Measurements from ENCODE around the gene RBMS3.
"Not testable (repeated sequence)": the region's sequence is repeated elsewhere in the genome, so short reads cannot be mapped to it uniquely, and the experiment has no call there.

RBMS3 gene

GRCh38 chr3:30034246-30034991 lies 753.5 kb downstream of the RBMS3 start:
- H3K79me2 ChIP-seq (ENCODE audit: control insufficient read depth, insufficient read depth, low read length, unreplicated experiment) = no peaks in the 10 kb centered on the region
- no peak overlapping the region for H3K27ac ChIP-seq (ENCODE audit: low read depth, low read length)
- H2AFZ ChIP-seq (ENCODE audit: low read length, unreplicated experiment) = no peak overlapping the region
- no peaks in the 10 kb centered on the region for H3K27me3 ChIP-seq (ENCODE audit: insufficient read depth, low read length)
- no peak overlapping the region for H3K4me3 ChIP-seq (ENCODE audit: low read depth, low read length)
- no peaks in the 10 kb centered on the region for H3K36me3 ChIP-seq (ENCODE audit: insufficient read depth, low read length)
- no peaks in the 10 kb centered on the region for H3K4me1 ChIP-seq (ENCODE audit: control insufficient read depth, insufficient read depth, low read length, unreplicated experiment)

GRCh38 chr3:30035935-30036567 lies 755.2 kb downstream of the RBMS3 start:
- H3K4me3 ChIP-seq (ENCODE audit: low read depth, low read length) = no peak overlapping the region
- no peak overlapping the region for H2AFZ ChIP-seq (ENCODE audit: low read length, unreplicated experiment)
- H3K79me2 ChIP-seq (ENCODE audit: control insufficient read depth, insufficient read depth, low read length, unreplicated experiment) = no peaks in the 10 kb centered on the region
- no peaks in the 10 kb centered on the region for H3K27me3 ChIP-seq (ENCODE audit: insufficient read depth, low read length)
- peaks cover under 1% of the 10 kb centered on the region for H3K4me1 ChIP-seq (ENCODE audit: control insufficient read depth, insufficient read depth, low read length, unreplicated experiment)
- H3K27ac ChIP-seq (ENCODE audit: low read depth, low read length) = no peak overlapping the region
- no peaks in the 10 kb centered on the region for H3K36me3 ChIP-seq (ENCODE audit: insufficient read depth, low read length)

GRCh38 chr3:30040126-30040525 lies 759.3 kb downstream of the RBMS3 start:
- no peaks in the 10 kb centered on the region for H3K36me3 ChIP-seq (ENCODE audit: insufficient read depth, low read length)
- H2AFZ ChIP-seq (ENCODE audit: low read length, unreplicated experiment) = no peak overlapping the region
- H3K4me1 ChIP-seq (ENCODE audit: control insufficient read depth, insufficient read depth, low read length, unreplicated experiment) = peaks cover 24% of the 10 kb centered on the region
- H3K27ac ChIP-seq (ENCODE audit: low read depth, low read length) = no peak overlapping the region
- no peaks in the 10 kb centered on the region for H3K27me3 ChIP-seq (ENCODE audit: insufficient read depth, low read length)
- no peak overlapping the region for H3K4me3 ChIP-seq (ENCODE audit: low read depth, low read length)
- no peaks in the 10 kb centered on the region for H3K79me2 ChIP-seq (ENCODE audit: control insufficient read depth, insufficient read depth, low read length, unreplicated experiment)

- not testable (repeated sequence) for H3K4me3 ChIP-seq (ENCODE audit: low read depth, low read length); H3K36me3 ChIP-seq (ENCODE audit: insufficient read depth, low read length); H3K27me3 ChIP-seq (ENCODE audit: insufficient read depth, low read length); H3K79me2 ChIP-seq (ENCODE audit: control insufficient read depth, insufficient read depth, low read length, unreplicated experiment); H3K27ac ChIP-seq (ENCODE audit: low read depth, low read length)
- peaks cover 24% of the 10 kb centered on the region for H3K4me1 ChIP-seq (ENCODE audit: control insufficient read depth, insufficient read depth, low read length, unreplicated experiment)
- peak overlapping the region; percentile 36 for H2AFZ ChIP-seq (ENCODE audit: low read length, unreplicated experiment)
These were observed 760.6 kb downstream of the RBMS3 start for GRCh38 chr3:30041481-30041880.

- no peaks in the 10 kb centered on the region for H3K36me3 ChIP-seq (ENCODE audit: insufficient read depth, low read length)
- peaks cover 24% of the 10 kb centered on the region for H3K4me1 ChIP-seq (ENCODE audit: control insufficient read depth, insufficient read depth, low read length, unreplicated experiment)
- no peak overlapping the region for H3K4me3 ChIP-seq (ENCODE audit: low read depth, low read length)
- peak overlapping the region; percentile 89 for H2AFZ ChIP-seq (ENCODE audit: low read length, unreplicated experiment)
- H3K27me3 ChIP-seq (ENCODE audit: insufficient read depth, low read length) = no peaks in the 10 kb centered on the region
- no peak overlapping the region for H3K27ac ChIP-seq (ENCODE audit: low read depth, low read length)
- no peaks in the 10 kb centered on the region for H3K79me2 ChIP-seq (ENCODE audit: control insufficient read depth, insufficient read depth, low read length, unreplicated experiment)
These were observed 761.5 kb downstream of the RBMS3 start for GRCh38 chr3:30042274-30042859.

GRCh38 chr3:30042916-30043555 lies 762.2 kb downstream of the RBMS3 start:
- peak overlapping the region; percentile 89 for H2AFZ ChIP-seq (ENCODE audit: low read length, unreplicated experiment)
- no peak overlapping the region for H3K27ac ChIP-seq (ENCODE audit: low read depth, low read length)

GRCh38 chr3:30044515-30044914 lies 763.6 kb downstream of the RBMS3 start:
- Histone ChIP-seq H2AFZ (ENCODE audit: low read length, unreplicated experiment) (peak overlapping the region; percentile 64), H3K27me3 (ENCODE audit: insufficient read depth, low read length) (no peaks in the 10 kb centered on the region), H3K4me1 (ENCODE audit: control insufficient read depth, insufficient read depth, low read length, unreplicated experiment) (peaks cover 24% of the 10 kb centered on the region), H3K79me2 (ENCODE audit: control insufficient read depth, insufficient read depth, low read length, unreplicated experiment) (no peaks in the 10 kb centered on the region), H3K4me3 (ENCODE audit: low read depth, low read length) (no peak overlapping the region), H3K27ac (ENCODE audit: low read depth, low read length) (no peak overlapping the region), H3K36me3 (ENCODE audit: insufficient read depth, low read length) (no peaks in the 10 kb centered on the region)

More at GRCh38 chr3:30042916-30043555, 762.2 kb downstream of the RBMS3 start:
- H3K27me3 ChIP-seq (ENCODE audit: insufficient read depth, low read length) = no peaks in the 10 kb centered on the region
- H3K4me3 ChIP-seq (ENCODE audit: low read depth, low read length) = no peak overlapping the region
- H3K79me2 ChIP-seq (ENCODE audit: control insufficient read depth, insufficient read depth, low read length, unreplicated experiment) = no peaks in the 10 kb centered on the region
- H3K4me1 ChIP-seq (ENCODE audit: control insufficient read depth, insufficient read depth, low read length, unreplicated experiment) = peaks cover 24% of the 10 kb centered on the region
- no peaks in the 10 kb centered on the region for H3K36me3 ChIP-seq (ENCODE audit: insufficient read depth, low read length)

- Histone ChIP-seq H3K4me3 (ENCODE audit: low read depth, low read length) (no peak overlapping the region), H3K27ac (ENCODE audit: low read depth, low read length) (no peak overlapping the region), H2AFZ (ENCODE audit: low read length, unreplicated experiment) (no peak overlapping the region), H3K36me3 (ENCODE audit: insufficient read depth, low read length) (no peaks in the 10 kb centered on the region), H3K79me2 (ENCODE audit: control insufficient read depth, insufficient read depth, low read length, unreplicated experiment) (no peaks in the 10 kb centered on the region), H3K4me1 (ENCODE audit: control insufficient read depth, insufficient read depth, low read length, unreplicated experiment) (peaks cover 3% of the 10 kb centered on the region), H3K27me3 (ENCODE audit: insufficient read depth, low read length) (no peaks in the 10 kb centered on the region)
These were observed 767.6 kb downstream of the RBMS3 start for GRCh38 chr3:30048431-30048830.

GRCh38 chr3:30050116-30050515 lies 769.2 kb downstream of the RBMS3 start:
- H3K4me1 ChIP-seq (ENCODE audit: control insufficient read depth, insufficient read depth, low read length, unreplicated experiment); H3K27me3 ChIP-seq (ENCODE audit: insufficient read depth, low read length); H3K4me3 ChIP-seq (ENCODE audit: low read depth, low read length); H3K27ac ChIP-seq (ENCODE audit: low read depth, low read length); H3K79me2 ChIP-seq (ENCODE audit: control insufficient read depth, insufficient read depth, low read length, unreplicated experiment); H3K36me3 ChIP-seq (ENCODE audit: insufficient read depth, low read length); H2AFZ ChIP-seq (ENCODE audit: low read length, unreplicated experiment): not testable (repeated sequence)

- no peak overlapping the region for H2AFZ ChIP-seq (ENCODE audit: low read length, unreplicated experiment)
- H3K27me3 ChIP-seq (ENCODE audit: insufficient read depth, low read length) = no peaks in the 10 kb centered on the region
- H3K4me3 ChIP-seq (ENCODE audit: low read depth, low read length) = no peak overlapping the region
- no peaks in the 10 kb centered on the region for H3K4me1 ChIP-seq (ENCODE audit: control insufficient read depth, insufficient read depth, low read length, unreplicated experiment)
- H3K27ac ChIP-seq (ENCODE audit: low read depth, low read length) = no peak overlapping the region
- H3K79me2 ChIP-seq (ENCODE audit: control insufficient read depth, insufficient read depth, low read length, unreplicated experiment) = no peaks in the 10 kb centered on the region
- no peaks in the 10 kb centered on the region for H3K36me3 ChIP-seq (ENCODE audit: insufficient read depth, low read length)
These were observed 778.4 kb downstream of the RBMS3 start for GRCh38 chr3:30059240-30059639.
